ENCODE measurements around the gene SLC25A20. TPM values are rescaled to one million over a fixed set of nuclear protein-coding genes. Genes with fewer than 3 reads are reported as not detected.
A peak's percentile ranks its signal among the peaks of the same experiment; 100 is the strongest.

SLC25A20 gene
- total RNA-seq, 2 donors from 2014 or later: 58.8 to 67.7 TPM

- no peak for DNase-seq (ENCODE audit: low spot score)
- Histone ChIP-seq H3K4me3 (peak overlapping the region; percentile 0 to 6), H3K9me3 (no peaks in the 10 kb centered on the region), H3K4me1 (peaks cover 0 to 37% of the 10 kb centered on the region in 2 donors), H3K27me3 (no peaks in the 10 kb centered on the region), H3K27ac (peak overlapping the region; percentile 54 to 84), H3K36me3 (no peaks in the 10 kb centered on the region)
- TF ChIP-seq CTCF (IDR thresholded peaks at IDR 0.05): no peak
Measured at GRCh38 chr3:48935530-48935929, 36.8 kb upstream of the SLC25A20 start.

- Histone ChIP-seq H3K4me3 (peak overlapping the region in 1 of 2 donors; percentile 6), H3K27me3 (no peaks in the 10 kb centered on the region), H3K27ac (peak overlapping the region; percentile 54 to 84), H3K36me3 (peaks cover 2% of the 10 kb centered on the region), H3K9me3 (no peaks in the 10 kb centered on the region), H3K4me1 (peaks cover 0 to 48% of the 10 kb centered on the region in 2 donors)
- DNase-seq (ENCODE audit: low spot score): no peak
- no peak for TF ChIP-seq CTCF (IDR thresholded peaks at IDR 0.05)
Measured at GRCh38 chr3:48934333-48934991, 35.8 kb upstream of the SLC25A20 start.

GRCh38 chr3:48931944-48932580, 33.4 kb upstream of the SLC25A20 start:
- peak overlapping the region; percentile 49 to 84 for H3K27ac ChIP-seq
- DNase-seq (ENCODE audit: low spot score): no peak
- peaks cover 11% of the 10 kb centered on the region for H3K36me3 ChIP-seq
- H3K4me3 ChIP-seq: no peak overlapping the region
- H3K4me1 ChIP-seq: peaks cover 0 to 69% of the 10 kb centered on the region in 2 donors
- no peak for TF ChIP-seq CTCF (IDR thresholded peaks at IDR 0.05)
- no peaks in the 10 kb centered on the region for H3K9me3 ChIP-seq
- no peaks in the 10 kb centered on the region for H3K27me3 ChIP-seq

- Histone ChIP-seq H3K4me3 (no peak overlapping the region), H3K27me3 (no peaks in the 10 kb centered on the region), H3K36me3 (peaks cover 11% of the 10 kb centered on the region), H3K4me1 (peaks cover 0 to 71% of the 10 kb centered on the region in 2 donors), H3K9me3 (no peaks in the 10 kb centered on the region), H3K27ac (peak overlapping the region; percentile 15 to 84)
- no peak for TF ChIP-seq CTCF (IDR thresholded peaks at IDR 0.05)
- DNase-seq (ENCODE audit: low spot score): no peak
Measured at GRCh38 chr3:48930590-48930989, 31.9 kb upstream of the SLC25A20 start.

- no peak for DNase-seq (ENCODE audit: low spot score)
- H3K4me3 ChIP-seq: no peak overlapping the region
- H3K27me3 ChIP-seq: no peaks in the 10 kb centered on the region
- TF ChIP-seq CTCF (IDR thresholded peaks at IDR 0.05): no peak
- peaks cover 15% of the 10 kb centered on the region for H3K36me3 ChIP-seq
- peaks cover 0 to 68% of the 10 kb centered on the region in 2 donors for H3K4me1 ChIP-seq
- H3K27ac ChIP-seq: peak overlapping the region; percentile 59 to 84
- H3K9me3 ChIP-seq: no peaks in the 10 kb centered on the region
Measured at GRCh38 chr3:48929358-48930035, 30.8 kb upstream of the SLC25A20 start.

Data from right atrium auricular region (tissue), 2 donors.